HG03066 (cell line): ENCODE data around the gene PALD1.

ENCODE experiments used
- ATAC-seq: cut with Tn5 transposase; IDR thresholded peaks from one replicate; pipeline ENCODE4 v1.9.1; 2021; ENCODE audit warnings: low read depth; ENCODE audit not compliant: unreplicated experiment

Gene PALD1

DNA sequence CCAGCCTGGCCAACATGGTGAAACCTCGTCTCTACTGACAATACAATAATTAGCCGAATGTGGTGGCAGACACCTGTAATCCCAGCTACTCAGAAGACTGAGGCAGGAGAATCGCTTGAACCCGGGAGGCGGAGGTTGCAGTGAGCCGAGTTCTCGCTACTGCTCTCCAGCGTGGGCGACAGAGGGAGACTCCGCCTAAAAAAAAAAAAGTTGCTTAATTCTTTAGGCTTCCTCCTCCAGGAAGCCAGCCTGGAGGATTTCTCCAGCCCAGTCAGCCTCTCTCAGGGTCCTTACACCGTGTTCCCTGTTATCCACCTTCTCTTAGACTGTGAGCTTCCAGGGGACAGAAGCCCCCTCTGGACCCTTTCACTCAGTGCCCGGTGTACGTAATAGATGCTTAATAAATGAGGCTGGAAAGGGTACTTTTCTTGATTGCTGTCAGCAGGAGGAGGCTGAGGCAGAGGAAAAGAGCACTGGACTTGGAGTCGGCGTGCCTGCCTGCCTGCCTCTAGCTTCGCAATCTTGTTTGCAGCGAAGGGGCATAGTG is 20.7 kb upstream of the PALD1 start:
- ATAC-seq, result no peak

- no peak for ATAC-seq
Observed at GRCh38 chr10:70458329-70459060, 20.1 kb upstream of the PALD1 start.

GRCh38 chr10:70459061-70459773 is 19.4 kb upstream of the PALD1 start:
- no peak for ATAC-seq

DNA sequence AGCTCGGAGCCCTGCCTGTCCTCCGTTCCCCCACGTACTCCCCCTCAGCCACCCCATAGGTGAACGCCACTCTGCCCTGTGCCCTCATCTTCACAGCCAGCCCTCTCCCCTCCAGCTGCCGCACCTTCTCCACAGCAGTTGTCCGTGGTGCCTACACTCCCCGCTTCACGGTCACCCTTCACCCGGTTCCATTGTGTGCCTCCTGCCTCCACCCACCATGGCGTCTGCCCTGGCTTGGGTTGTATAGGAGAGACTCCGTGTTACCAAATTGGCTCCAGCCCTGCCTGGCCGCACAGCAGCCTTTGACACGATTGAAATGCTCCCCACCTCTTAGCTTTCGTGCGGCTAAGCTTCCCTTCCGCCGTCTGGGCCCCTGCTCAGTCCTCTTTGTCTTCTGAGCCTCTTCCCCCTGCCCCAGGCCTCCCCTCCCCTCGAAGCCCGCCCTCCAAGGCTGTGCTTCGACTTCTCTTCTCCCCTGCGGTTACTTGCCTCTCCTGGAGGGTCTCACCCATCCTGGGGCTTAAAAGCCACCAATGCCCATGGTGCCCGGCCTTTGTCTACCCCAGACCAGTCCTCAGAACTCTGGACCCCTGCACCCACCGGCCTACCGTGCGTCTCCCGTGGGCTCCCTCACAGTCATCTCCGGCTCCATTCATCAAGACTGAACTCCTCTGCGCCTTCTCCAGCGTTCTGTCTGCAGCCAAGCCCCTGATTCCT is 18.6 kb upstream of the PALD1 start:
- no peak for ATAC-seq

DNA sequence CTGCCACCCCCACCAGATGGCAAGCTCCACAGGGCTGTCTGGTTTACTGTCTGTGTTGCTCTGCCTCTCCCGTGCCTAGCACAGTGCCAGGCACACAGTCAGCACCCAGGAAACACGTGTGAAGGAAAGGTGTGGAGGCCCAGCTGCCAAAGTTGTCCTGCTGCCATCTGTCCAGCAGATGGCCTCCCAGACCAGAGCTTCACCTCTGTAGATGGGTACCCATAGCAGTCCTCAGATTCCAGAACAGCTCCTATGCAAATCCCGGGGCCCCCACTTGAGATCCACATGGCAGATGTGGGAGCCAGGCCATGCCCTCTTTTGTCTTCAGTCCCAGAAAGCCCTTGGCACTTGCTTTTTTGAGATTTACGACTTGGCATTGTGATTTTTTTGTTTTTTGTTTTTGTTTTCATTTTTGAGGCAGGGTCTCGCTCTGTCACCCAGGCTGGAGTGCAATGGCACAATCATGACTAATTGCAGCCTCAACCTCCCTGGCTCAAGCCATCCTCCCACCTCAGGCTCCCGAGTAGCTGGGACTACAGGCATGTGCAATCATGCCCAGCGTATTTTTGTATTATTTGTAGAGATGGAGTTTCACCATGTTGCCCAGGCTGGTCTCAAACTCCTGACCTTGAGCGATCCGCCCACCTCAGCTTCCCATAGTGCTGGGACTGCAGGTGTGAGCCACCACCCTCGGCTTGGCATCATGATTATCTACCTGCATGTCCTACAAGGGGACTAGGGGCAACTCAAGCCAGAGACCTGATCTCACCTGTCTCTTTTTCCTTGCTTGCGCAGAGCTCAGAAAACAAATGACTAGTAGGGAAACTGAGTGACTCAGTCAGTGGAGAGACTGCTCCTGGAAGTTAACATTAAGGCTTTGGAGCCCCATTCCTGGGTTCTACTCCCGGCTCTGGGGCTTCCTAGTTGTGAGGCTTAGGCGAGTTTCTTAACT is 16.9 kb upstream of the PALD1 start:
- no peak for ATAC-seq

DNA sequence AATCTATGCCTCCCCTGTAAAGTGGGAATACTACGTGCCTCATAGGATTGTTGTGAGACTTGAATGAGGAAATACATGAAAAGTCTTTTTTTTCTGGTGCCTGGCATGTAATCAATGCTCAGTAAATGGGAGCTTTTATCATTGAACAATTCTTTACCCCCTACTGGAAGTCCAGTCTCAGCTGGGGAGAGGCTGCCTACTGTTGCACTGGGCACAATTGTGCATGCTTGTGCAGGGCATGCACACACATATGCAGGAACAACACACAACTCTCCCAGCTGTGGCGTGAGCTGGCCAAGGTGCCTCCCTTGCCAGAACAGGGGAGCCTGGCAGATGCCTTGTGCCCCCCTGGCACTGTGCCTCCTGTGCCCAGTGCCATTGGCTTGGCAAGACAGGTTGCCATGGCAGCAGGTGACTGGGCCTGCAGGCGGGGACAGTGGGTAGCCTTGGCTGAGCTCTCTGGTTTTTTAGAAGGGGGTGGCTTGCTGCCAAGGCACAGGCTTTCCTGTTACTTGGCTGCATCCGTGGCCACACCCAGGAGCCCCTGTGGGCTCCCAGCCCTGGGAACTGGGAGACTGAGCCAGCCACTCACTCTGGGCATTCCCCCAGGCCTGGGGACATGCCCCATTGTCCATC is 16.1 kb upstream of the PALD1 start:
- ATAC-seq, result no peak

DNA sequence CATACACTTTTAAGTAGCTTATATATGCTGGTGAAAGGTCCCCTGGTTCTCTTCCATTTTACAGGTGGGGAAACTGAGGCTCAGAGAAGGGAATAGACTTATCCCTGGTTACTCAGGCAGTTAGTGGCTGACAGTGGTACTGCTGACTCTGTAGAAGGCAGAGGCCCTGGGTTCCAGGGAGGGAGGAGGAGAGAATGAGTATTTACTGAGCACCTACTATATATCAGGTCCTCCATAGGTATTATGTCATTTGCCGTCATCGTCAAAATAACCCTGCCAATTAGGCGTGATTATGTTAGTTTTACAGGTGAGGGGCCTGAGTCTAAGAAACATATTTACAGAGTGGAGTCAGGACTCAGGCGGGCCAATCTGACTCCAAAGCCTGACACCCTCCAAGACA is 13.3 kb upstream of the PALD1 start:
- no peak for ATAC-seq

GRCh38 chr10:70465832-70466231 is 12.7 kb upstream of the PALD1 start:
- no peak for ATAC-seq

GRCh38 chr10:70466951-70467350 is 11.6 kb upstream of the PALD1 start:
- ATAC-seq, result no peak

DNA sequence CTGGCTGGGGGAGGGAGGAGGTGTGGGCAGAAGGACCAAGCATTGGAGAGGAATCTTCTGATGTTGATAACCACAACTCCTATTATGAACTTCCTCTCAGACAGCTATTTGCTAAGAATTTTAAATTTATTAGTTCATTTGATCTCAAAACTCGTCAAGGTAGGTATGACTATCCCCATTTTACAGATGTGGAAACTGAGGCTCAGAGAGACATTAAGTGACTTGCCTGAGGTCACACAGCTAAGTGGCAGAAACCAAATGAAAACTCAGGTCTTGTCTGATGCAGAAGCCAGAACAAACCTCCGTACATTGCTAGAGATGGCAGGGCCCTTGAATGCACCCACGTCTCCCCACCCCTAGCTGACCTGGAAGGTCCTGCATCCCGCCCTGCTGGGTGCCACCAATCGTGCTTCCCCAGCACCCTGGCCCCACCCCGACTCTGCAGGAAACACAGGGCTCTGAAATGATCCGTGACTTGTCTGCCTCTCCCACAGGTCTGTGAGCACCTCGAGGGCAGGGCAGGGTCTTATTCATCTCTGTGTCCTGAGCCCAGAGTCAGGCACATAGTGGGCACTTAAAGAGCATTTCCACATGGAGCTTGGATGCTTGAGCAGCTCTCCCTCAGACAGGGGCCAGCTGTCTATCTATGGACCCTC is 5.6 kb upstream of the PALD1 start:
- ATAC-seq, result no peak

- no peak for ATAC-seq
Observed at GRCh38 chr10:70474780-70475179, 3.8 kb upstream of the PALD1 start.

DNA sequence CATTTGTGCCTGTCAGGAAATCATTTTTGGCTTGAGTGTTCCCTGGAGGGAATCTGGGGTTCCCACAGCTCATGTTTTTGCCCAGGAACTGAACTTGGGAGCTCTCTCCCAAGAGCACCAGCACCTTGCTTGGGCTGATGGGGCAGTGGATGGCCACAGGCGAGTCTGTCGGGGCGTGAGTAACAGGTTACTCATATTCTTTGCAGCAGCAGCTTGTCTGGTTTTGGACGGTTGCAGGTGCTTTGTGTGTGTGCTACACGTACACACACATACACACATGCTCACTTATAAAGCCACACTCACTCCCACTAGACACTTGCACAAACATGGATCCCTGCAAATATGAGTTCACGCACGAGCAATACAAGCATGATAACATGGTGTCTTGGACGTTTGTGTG is 2.9 kb upstream of the PALD1 start:
- no peak for ATAC-seq

- ATAC-seq, result no peak
Observed at GRCh38 chr10:70476249-70477035, 2.1 kb upstream of the PALD1 start.

DNA sequence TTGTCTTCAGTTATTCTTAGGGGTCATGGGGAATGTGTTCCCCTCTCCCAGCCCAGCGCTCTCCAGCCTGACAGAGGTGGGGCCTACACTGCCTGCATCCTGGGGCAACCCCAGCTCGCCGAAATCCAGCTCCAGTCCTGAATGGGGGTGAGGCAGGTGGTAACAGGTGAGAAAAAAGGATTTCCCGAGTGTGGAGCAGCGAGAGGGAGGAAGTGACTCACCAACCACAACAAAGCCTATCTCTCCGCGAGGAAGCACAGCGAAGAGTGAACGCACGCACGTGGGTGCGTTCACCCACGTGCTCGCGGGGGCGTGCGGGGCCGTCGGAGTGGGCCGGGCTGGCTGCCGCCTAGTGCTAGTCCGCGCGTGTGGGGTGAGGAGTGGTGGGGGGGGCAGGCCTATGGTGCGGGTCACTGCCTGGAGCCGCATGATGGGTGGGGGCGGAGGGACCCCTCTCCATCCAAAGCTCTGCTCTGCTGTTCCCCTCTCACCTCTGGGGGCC is 855 bp upstream of the PALD1 start:
- ATAC-seq, result no peak

- no peak for ATAC-seq
Observed at GRCh38 chr10:70479165-70479581, 606 bp downstream of the PALD1 start.

DNA sequence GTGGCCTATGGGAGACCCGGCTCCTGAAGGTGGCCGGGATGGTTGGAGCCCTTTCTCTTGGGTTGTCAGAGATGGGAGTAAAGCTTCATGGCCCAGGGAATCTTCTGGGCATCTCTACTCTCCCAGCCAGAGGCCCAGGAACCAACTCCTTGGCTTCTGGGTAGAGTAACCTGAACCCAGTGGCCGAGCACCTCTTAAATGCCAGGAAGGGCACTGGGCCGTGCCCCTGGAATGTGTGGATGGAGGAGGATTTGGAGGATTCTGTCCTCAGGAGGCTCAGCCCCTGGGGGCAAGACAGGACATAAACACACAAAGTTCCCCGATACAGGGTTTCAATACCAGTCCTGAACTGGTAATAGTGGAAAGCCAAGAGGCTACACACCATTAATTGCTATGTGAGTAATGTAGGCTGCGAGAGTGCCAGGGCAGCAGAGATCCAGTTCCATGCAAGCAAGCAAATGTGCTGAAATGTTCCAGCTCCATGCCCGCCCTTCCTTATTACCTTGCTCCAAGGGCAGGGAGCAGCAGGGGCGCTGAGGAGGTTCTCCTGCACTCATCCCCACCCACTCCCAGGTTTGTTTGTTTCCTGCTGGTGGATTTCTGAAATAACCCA is 1.2 kb downstream of the PALD1 start:
- no peak for ATAC-seq

DNA sequence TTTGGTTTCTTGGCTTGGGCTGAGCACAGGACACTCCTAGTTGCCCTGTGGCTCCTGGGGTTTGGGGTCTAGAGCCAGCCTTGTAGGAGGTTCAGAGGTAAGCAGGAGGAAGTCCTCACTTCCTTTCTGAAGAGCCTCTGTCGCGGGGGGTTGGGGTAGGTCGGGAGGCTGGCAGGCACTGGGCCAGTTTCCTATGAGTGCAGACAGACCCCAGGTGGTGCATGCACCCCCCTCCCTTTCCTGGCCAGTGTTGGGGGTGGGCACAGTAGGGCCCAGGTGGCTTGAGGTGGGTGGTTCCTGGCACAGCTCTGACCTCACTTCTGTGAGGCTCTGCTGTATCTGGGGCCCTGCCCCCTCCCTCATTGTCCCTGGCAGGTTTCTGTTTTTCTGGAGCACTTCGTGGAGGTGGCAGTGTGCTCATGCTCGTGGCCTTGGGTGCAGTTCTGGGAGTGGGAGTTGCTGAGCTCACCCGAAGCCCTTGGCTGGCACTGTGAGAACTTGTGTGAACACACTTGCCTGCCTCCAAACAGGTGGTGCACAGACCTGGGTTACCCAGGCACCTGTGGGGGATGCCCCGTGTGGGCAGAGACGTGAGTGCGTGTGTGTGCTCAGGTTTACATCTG is 1.8 kb downstream of the PALD1 start:
- ATAC-seq, result no peak
